Activated effector memory CD4-positive, alpha-beta T cell treated with anti-CD3 and anti-CD28 coated beads, Interleukin-2, amount 50 U/mL, for 16 hours (primary cell): ENCODE results near the gene KANSL1.
A peak's percentile ranks its signal among the peaks of the same experiment; 100 is the strongest.
"Not testable (repeated sequence)": the region's sequence is repeated elsewhere in the genome, so short reads cannot be mapped to it uniquely, and the experiment has no call there.

Source experiments
- DNase-seq: peaks from one replicate; pipeline ENCODE4 v3.0.0-alpha.2; 2020

KANSL1 gene

GRCh38 chr17:46011711-46012505 lies 181.3 kb downstream of the KANSL1 start:
- no peak for DNase-seq

GRCh38 chr17:46010597-46011186 lies 182.5 kb downstream of the KANSL1 start:
- DNase-seq: no peak

DNA sequence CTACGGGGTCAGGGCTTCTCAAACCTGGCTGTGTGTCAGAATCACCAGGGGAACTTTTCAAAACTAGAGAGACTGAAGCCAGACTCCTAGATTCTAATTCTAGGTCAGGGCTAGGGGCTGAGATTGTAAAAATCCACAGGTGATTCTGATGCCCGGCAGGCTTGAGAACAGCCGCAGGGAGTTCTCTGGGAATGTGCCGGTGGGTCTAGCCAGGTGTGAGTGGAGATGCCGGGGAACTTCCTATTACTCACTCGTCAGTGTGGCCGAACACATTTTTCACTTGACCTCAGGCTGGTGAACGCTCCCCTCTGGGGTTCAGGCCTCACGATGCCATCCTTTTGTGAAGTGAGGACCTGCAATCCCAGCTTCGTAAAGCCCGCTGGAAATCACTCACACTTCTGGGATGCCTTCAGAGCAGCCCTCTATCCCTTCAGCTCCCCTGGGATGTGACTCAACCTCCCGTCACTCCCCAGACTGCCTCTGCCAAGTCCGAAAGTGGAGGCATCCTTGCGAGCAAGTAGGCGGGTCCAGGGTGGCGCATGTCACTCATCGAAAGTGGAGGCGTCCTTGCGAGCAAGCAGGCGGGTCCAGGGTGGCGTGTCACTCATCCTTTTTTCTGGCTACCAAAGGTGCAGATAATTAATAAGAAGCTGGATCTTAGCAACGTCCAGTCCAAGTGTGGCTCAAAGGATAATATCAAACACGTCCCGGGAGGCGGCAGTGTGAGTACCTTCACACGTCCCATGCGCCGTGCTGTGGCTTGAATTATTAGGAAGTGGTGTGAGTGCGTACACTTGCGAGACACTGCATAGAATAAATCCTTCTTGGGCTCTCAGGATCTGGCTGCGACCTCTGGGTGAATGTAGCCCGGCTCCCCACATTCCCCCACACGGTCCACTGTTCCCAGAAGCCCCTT lies 183.3 kb downstream of the KANSL1 start:
- no peak for DNase-seq

DNA sequence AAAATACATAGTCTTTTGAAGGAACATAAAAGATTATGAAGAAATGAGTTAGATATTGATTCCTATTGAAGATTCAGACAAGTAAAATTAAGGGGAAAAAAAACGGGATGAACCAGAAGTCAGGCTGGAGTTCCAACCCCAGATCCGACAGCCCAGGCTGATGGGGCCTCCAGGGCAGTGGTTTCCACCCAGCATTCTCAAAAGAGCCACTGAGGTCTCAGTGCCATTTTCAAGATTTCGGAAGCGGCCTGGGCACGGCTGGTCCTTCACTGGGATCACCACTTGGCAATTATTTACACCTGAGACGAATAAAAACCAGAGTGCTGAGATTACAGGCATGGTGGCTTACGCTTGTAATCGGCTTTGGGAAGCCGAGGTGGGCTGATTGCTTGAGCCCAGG lies 184.6 kb downstream of the KANSL1 start:
- DNase-seq: no peak

GRCh38 chr17:46007461-46007965 lies 185.7 kb downstream of the KANSL1 start:
- DNase-seq: no peak

- not testable (repeated sequence) for DNase-seq
Measured at GRCh38 chr17:46006082-46006481, 187.1 kb downstream of the KANSL1 start.

DNA sequence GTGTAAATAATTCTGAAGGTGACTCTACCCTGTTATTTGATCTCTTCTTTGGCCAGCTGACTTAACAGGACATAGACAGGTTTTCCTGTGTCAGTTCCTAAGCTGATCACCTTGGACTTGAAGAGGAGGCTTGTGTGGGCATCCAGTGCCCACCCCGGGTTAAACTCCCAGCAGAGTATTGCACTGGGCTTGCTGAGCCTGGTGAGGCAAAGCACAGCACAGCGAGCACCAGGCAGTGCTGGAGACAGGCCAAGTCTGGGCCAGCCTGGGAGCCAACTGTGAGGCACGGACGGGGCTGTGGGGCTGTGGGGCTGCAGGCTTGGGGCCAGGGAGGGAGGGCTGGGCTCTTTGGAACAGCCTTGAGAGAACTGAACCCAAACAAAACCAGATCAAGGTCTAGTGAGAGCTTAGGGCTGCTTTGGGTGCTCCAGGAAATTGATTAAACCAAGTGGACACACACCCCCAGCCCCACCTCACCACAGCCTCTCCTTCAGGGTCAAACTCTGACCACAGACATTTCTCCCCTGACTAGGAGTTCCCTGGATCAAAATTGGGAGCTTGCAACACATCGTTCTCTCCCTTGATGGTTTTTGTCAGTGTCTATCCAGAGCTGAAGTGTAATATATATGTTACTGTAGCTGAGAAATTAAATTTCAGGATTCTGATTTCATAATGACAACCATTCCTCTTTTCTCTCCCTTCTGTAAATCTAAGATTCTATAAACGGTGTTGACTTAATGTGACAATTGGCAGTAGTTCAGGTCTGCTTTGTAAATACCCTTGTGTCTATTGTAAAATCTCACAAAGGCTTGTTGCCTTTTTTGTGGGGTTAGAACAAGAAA lies 189.1 kb downstream of the KANSL1 start:
- DNase-seq: no peak

DNA sequence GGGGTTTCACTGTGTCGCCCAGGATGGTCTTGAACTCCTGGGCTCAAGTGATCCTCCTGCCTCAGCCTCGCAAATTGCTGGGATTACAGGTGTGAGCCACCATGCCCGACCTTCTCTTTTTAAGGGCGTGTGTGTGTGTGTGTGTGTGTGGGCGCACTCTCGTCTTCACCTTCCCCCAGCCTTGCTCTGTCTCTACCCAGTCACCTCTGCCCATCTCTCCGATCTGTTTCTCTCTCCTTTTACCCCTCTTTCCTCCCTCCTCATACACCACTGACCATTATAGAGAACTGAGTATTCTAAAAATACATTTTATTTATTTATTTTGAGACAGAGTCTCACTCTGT lies 190.3 kb downstream of the KANSL1 start:
- DNase-seq: no peak

- peak; percentile 88 for DNase-seq
Measured at GRCh38 chr17:46002311-46002972, 190.8 kb downstream of the KANSL1 start.

DNA sequence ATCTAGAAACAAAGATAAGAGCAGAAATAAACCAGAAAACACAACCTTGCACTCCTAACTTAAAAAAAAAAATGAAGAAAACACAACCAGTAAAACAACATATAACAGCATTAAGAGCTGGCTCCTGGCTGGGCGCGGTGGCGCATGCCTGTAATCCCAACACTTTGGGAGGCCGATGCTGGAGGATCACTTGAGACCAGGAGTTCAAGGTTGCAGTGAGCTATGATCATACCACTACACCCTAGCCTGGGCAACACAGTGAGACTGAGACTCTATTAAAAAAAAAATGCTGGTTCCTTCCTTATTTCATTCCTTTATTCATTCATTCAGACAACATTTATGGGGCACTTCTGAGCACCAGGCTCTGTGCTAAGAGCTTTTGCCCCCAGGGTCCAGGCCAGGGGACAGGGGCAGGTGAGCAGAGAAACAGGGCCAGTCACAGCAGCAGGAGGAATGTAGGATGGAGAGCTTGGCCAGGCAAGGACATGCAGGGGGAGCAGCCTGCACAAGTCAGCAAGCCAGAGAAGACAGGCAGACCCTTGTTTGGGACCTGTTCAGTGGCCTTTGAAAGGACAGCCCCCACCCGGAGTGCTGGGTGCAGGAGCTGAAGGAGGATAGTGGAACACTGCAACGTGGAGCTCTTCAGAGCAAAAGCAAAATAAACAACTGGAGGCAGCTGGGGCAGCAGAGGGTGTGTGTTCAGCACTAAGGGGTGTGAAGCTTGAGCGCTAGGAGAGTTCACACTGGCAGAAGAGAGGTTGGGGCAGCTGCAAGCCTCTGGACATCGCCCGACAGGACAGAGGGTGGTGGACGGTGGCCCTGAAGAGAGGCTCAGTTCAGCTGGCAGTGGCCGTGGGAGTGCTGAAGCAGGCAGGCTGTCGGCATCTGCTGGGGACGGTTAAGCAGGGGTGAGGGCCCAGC lies 191.6 kb downstream of the KANSL1 start:
- no peak for DNase-seq

GRCh38 chr17:46000757-46001156 lies 192.5 kb downstream of the KANSL1 start:
- DNase-seq: no peak

DNA sequence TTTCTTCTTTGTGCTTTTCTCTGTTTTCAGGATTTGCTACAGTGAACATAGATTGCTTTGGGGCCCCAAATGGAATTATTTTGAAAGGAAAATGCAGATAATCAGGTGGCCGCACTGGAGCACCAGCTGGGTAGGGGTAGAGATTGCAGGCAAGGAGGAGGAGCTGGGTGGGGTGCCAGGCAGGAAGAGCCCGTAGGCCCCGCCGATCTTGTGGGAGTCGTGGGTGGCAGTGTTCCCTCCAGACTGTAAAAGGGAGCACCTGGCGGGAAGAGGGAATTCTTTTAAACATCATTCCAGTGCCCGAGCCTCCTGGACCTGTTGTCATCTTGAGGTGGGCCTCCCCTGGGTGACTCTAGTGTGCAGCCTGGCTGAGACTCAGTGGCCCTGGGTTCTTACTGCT lies 192.9 kb downstream of the KANSL1 start:
- no peak for DNase-seq

DNA sequence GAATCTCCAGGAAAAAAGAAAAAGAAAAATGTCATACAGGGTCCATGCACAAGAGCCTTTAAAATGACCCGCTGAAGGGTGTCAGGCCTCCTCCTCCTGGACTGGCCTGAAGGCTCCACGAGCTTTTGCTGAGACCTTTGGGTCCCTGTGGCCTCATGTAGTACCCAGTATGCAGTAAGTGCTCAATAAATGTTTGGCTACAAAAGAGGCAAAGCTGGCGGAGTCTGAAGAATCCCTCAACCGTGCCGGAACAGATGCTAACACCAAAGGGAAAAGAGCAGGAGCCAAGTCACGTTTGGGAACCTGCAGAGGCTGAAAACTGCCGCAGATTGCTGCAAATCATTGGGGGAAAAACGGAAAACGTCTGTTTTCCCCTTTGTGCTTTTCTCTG lies 193.3 kb downstream of the KANSL1 start:
- DNase-seq: no peak

- no peak for DNase-seq
Measured at GRCh38 chr17:45998987-45999899, 194.0 kb downstream of the KANSL1 start, which contains the start of gene STH. Gene STH, plus strand, starts transcription at chr17:45999250. Its CDS starts 30 bp downstream, at chr17:45999280.

DNA sequence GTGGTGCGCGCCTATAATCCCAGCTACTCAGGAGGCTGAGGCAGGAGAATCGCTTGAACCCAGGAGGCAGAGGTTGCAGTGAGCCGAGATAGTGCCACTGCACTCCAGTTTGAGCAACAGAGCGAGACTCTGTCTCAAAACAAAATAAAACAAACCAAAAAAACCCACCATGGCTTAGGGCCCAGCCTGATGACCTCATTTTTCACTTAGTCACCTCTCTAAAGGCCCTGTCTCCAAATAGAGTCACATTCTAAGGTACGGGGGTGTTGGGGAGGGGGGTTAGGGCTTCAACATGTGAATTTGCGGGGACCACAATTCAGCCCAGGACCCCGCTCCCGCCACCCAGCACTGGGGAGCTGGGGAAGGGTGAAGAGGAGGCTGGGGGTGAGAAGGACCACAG lies 195.6 kb downstream of the KANSL1 start:
- no peak for DNase-seq

GRCh38 chr17:45997166-45997565 lies 196.1 kb downstream of the KANSL1 start:
- DNase-seq: no peak

DNA sequence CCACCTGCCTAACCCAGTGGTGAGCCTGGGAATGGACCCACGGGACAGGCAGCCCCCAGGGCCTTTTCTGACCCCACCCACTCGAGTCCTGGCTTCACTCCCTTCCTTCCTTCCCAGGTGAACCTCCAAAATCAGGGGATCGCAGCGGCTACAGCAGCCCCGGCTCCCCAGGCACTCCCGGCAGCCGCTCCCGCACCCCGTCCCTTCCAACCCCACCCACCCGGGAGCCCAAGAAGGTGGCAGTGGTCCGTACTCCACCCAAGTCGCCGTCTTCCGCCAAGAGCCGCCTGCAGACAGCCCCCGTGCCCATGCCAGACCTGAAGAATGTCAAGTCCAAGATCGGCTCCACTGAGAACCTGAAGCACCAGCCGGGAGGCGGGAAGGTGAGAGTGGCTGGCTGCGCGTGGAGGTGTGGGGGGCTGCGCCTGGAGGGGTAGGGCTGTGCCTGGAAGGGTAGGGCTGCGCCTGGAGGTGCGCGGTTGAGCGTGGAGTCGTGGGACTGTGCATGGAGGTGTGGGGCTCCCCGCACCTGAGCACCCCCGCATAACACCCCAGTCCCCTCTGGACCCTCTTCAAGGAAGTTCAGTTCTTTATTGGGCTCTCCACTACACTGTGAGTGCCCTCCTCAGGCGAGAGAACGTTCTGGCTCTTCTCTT lies 196.8 kb downstream of the KANSL1 start:
- DNase-seq: no peak

GRCh38 chr17:45995627-45996270 lies 197.5 kb downstream of the KANSL1 start:
- no peak for DNase-seq

DNA sequence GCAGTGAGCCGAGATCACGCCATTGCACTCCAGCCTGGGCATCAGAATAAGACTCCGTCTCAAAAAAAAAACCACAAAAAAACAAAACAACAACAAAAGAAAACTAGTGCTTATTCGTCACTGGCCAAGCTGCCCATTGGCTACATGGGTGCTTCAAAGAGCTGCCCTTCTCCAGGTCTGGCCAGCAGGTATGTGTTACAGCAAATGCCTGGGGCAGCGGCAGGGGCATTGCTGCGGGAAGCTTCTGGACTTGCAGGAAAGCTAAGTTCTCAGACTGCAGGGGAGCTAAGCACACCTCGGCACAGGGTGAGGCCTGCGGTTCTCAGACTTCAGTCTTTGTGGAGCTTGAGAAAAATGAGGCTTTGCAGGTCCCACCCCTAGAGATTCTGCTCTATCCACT lies 198.2 kb downstream of the KANSL1 start:
- DNase-seq: no peak
